ENCODE measurements around the gene TCF12. TPM values are rescaled to one million over a fixed set of nuclear protein-coding genes. Genes with fewer than 3 reads are reported as not detected.
"Not testable (repeated sequence)": the region's sequence is repeated elsewhere in the genome, so short reads cannot be mapped to it uniquely, and the experiment has no call there.

Gene TCF12
- total RNA-seq, 3 donors from 2014 or later: 164 to 198 (median 174) TPM

- intact Hi-C loops (cut with DNase I; ENCODE audit: low total_unique reads): no loop called here
- Histone ChIP-seq H3K27me3 (no peaks in the 10 kb centered on the region), H3K4me3 (no peak overlapping the region), H3K36me3 (no peaks in the 10 kb centered on the region), H3K9me3 (no peaks in the 10 kb centered on the region), H3K4me1 (no peaks in the 10 kb centered on the region), H3K27ac (no peak overlapping the region)
- no peak for TF ChIP-seq CTCF (IDR thresholded peaks at IDR 0.05)
- no peak for TF ChIP-seq POLR2A (IDR thresholded peaks at IDR 0.05)
- no peak for TF ChIP-seq POLR2AphosphoS5 (IDR thresholded peaks at IDR 0.05)
- DNase-seq (ENCODE audit: low spot score in 2 of 2): no peak
Observed at GRCh38 chr15:56996746-56997470, 78.5 kb downstream of the TCF12 start.

- no peak for DNase-seq (ENCODE audit: low spot score in 2 of 2)
- intact Hi-C loops (cut with DNase I; ENCODE audit: low total_unique reads): no loop called here
- TF ChIP-seq POLR2AphosphoS5 (IDR thresholded peaks at IDR 0.05): no peak
- TF ChIP-seq CTCF (IDR thresholded peaks at IDR 0.05): no peak
- no peak for TF ChIP-seq POLR2A (IDR thresholded peaks at IDR 0.05)
- Histone ChIP-seq H3K4me1 (no peaks in the 10 kb centered on the region), H3K9me3 (no peaks in the 10 kb centered on the region), H3K27ac (no peak overlapping the region), H3K4me3 (no peak overlapping the region), H3K27me3 (no peaks in the 10 kb centered on the region), H3K36me3 (no peaks in the 10 kb centered on the region)
Observed at GRCh38 chr15:57003418-57003817, 85.0 kb downstream of the TCF12 start.

GRCh38 chr15:57005244-57005643, 86.8 kb downstream of the TCF12 start:
- no peak for DNase-seq (ENCODE audit: low spot score in 2 of 2)
- TF ChIP-seq CTCF (IDR thresholded peaks at IDR 0.05) (no peak), POLR2AphosphoS5 (IDR thresholded peaks at IDR 0.05) (no peak), POLR2A (IDR thresholded peaks at IDR 0.05) (no peak)
- Histone ChIP-seq H3K4me1 (no peaks in the 10 kb centered on the region), H3K27ac (no peak overlapping the region), H3K9me3 (no peaks in the 10 kb centered on the region), H3K36me3 (no peaks in the 10 kb centered on the region), H3K4me3 (no peak overlapping the region), H3K27me3 (no peaks in the 10 kb centered on the region)
- intact Hi-C loops (cut with DNase I; ENCODE audit: low total_unique reads): no loop called here

GRCh38 chr15:57007797-57008196, 89.4 kb downstream of the TCF12 start:
- H3K9me3 ChIP-seq; DNase-seq (ENCODE audit: low spot score in 2 of 2): not testable (repeated sequence)

GRCh38 chr15:57010724-57011123, 92.3 kb downstream of the TCF12 start:
- DNase-seq (ENCODE audit: low spot score in 2 of 2): no peak
- TF ChIP-seq POLR2A (IDR thresholded peaks at IDR 0.05) (no peak), POLR2AphosphoS5 (IDR thresholded peaks at IDR 0.05) (no peak), CTCF (IDR thresholded peaks at IDR 0.05) (no peak)
- no peaks in the 10 kb centered on the region for H3K36me3 ChIP-seq
- no peak overlapping the region for H3K4me3 ChIP-seq
- no peaks in the 10 kb centered on the region for H3K27me3 ChIP-seq
- H3K27ac ChIP-seq: no peak overlapping the region
- intact Hi-C loops (cut with DNase I; ENCODE audit: low total_unique reads): no loop called here
- no peaks in the 10 kb centered on the region for H3K9me3 ChIP-seq
- no peaks in the 10 kb centered on the region for H3K4me1 ChIP-seq

More at GRCh38 chr15:57007797-57008196, 89.4 kb downstream of the TCF12 start:
- H3K4me3 ChIP-seq; H3K27ac ChIP-seq; H3K27me3 ChIP-seq; H3K4me1 ChIP-seq; intact Hi-C loops (cut with DNase I; ENCODE audit: low total_unique reads); H3K36me3 ChIP-seq: not testable (repeated sequence)
